ENCODE results near the gene CNTNAP3B. TPM values are rescaled to one million over a fixed set of nuclear protein-coding genes. Genes with fewer than 3 reads are reported as not detected.
"Not testable (repeated sequence)": the region's sequence is repeated elsewhere in the genome, so short reads cannot be mapped to it uniquely, and the experiment has no call there.

The CNTNAP3B gene
- total RNA-seq, 2 experiments from 2014 or later: not detected

DNA sequence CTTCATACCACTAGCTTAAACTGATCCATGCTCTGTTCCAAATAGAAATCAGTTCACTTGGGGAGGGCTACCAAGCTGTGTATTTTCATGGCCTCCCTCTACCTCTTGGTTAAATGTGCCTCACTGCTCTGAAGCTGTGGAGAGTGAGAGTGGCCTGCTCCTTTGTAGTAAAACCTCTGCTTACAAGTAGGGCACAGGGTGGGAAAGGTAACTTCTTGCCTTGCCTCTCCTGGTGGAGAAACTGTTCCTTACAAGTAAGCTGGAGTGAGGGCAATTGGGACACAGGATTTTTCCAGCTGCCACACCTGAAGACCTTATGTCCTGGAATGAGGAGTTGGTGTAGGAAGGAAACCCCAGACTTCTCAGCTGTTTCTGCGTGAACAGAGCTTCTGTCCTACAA is 211.9 kb downstream of the CNTNAP3B start:
- H3K9me3 Mint-ChIP-seq; H3K36me3 Mint-ChIP-seq; ATAC-seq (ENCODE audit: low read depth); POLR2A ChIA-PET; H3K4me3 Mint-ChIP-seq; H3K27ac Mint-ChIP-seq; H3K27me3 Mint-ChIP-seq; H3K4me1 Mint-ChIP-seq; DNase-seq: not testable (repeated sequence)

DNA sequence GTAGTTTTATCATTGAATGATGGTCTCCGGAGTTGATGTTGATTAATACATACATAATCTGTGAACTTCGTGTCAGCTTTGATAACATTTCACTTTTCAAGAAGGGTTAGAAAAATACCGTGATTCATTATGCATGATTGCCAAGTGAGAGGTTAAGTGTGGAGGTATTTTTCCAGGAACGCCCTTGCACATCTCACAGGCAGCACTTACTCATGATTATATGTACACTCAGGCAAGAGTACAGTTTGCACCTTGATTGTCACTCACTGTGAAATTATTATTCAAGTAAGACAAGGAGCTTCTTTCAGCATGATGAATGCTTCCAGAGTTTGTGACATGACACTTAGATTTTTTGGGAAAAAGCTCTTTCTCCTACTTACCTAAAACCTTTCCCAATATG is 223.7 kb downstream of the CNTNAP3B start:
- H3K4me3 Mint-ChIP-seq; H3K36me3 Mint-ChIP-seq; H3K27me3 Mint-ChIP-seq; H3K27ac Mint-ChIP-seq; H3K4me1 Mint-ChIP-seq; ATAC-seq (ENCODE audit: low read depth); POLR2A ChIA-PET; H3K9me3 Mint-ChIP-seq; DNase-seq: not testable (repeated sequence)

DNA sequence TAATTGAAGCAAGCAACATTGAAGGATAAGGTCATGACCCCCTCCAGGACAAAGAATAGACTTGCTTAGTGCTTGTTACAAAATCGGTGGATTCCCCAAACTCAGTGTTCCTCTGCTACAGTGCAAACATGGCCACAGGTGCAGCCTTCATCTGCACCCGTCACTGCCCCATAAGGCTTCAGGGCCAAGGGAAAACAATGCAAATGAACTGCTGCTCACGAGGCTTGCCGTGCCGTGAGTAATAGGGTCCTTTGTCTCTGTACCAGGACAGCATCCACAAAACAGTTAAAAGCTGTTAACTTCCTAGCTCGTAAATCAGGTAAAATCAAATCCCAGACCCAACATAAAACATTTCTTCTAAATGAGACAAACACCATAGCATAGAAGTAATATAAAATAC is 226.5 kb downstream of the CNTNAP3B start:
- DNase-seq; POLR2A ChIA-PET; H3K4me1 Mint-ChIP-seq; H3K4me3 Mint-ChIP-seq; H3K36me3 Mint-ChIP-seq; ATAC-seq (ENCODE audit: low read depth); H3K27me3 Mint-ChIP-seq; H3K27ac Mint-ChIP-seq; H3K9me3 Mint-ChIP-seq: not testable (repeated sequence)

DNA sequence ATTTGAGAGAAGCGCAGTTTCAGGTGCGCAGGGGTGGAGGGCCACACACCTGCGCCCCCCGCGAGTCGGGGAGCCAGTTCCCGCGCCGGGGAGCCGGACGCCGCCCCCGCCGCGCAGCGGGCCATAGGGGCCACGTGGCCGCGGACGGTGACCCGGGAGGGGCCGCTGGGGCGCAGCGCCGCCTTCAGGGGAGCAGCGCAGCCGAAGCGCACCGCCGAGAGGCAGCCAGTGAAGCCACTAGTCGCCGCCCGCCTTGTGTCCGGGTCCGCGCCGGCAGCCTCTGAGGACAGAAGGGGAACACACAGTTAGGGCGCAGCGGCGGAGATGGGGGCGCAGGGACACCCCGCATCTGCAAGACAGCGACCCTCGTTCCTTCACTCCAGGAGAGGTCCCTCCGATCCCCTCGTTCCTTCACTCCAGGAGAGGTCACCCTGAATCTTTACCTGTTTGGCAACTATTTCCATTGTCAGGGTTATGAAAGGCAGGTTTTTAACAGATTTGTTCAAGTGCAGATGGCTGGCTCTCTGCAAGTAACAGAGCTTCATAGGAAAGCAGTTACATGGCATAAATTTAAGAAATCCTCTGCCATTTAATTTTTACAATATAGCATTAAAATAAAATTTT is 230.4 kb downstream of the CNTNAP3B start:
- H3K4me1 Mint-ChIP-seq; H3K9me3 Mint-ChIP-seq; H3K27ac Mint-ChIP-seq; H3K36me3 Mint-ChIP-seq; H3K4me3 Mint-ChIP-seq; DNase-seq; ATAC-seq (ENCODE audit: low read depth); POLR2A ChIA-PET; H3K27me3 Mint-ChIP-seq: not testable (repeated sequence)

DNA sequence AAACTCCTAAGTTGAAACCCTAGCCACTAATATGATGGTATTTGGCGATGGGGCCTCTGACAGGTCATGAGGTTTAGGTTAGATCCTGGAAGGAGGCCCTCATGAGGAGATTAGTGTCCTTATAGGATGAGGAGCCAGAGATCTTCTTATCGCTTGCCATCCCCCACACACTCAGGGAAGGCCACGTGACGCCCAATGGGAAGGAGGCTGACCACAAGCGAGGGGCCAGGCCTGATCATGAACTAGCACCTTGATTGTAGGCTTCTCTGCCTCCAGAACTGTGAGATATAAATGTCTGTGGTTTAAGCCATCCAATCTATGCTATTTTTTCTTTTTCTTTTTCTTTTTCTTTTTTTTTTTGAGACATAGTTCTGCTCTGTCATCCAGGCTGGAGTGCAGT is 254.7 kb downstream of the CNTNAP3B start:
- H3K4me1 Mint-ChIP-seq; ATAC-seq (ENCODE audit: low read depth); DNase-seq; H3K4me3 Mint-ChIP-seq; H3K27ac Mint-ChIP-seq; H3K9me3 Mint-ChIP-seq; H3K36me3 Mint-ChIP-seq; POLR2A ChIA-PET; H3K27me3 Mint-ChIP-seq: not testable (repeated sequence)

DNA sequence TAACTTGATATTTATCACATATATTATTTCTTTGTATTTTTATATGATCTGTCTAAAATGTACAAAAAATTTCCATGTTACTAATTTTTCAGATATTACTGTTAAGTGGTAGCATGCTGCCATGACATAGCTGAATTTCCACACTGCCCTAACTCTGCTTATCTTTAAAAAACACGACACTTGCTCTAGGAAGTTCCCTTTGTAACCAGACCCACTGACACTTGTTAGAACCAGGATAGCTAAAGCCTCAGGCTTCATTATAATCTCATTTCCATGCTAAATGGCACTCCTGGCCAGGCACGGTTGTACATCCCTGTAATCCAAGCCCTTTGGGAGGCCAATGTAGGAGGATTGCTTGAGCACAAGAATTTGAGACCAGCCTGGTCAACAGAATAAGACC is 273.8 kb downstream of the CNTNAP3B start:
- H3K4me3 Mint-ChIP-seq; POLR2A ChIA-PET; H3K27me3 Mint-ChIP-seq; H3K9me3 Mint-ChIP-seq; DNase-seq; H3K36me3 Mint-ChIP-seq; H3K4me1 Mint-ChIP-seq; ATAC-seq (ENCODE audit: low read depth); H3K27ac Mint-ChIP-seq: not testable (repeated sequence)

DNA sequence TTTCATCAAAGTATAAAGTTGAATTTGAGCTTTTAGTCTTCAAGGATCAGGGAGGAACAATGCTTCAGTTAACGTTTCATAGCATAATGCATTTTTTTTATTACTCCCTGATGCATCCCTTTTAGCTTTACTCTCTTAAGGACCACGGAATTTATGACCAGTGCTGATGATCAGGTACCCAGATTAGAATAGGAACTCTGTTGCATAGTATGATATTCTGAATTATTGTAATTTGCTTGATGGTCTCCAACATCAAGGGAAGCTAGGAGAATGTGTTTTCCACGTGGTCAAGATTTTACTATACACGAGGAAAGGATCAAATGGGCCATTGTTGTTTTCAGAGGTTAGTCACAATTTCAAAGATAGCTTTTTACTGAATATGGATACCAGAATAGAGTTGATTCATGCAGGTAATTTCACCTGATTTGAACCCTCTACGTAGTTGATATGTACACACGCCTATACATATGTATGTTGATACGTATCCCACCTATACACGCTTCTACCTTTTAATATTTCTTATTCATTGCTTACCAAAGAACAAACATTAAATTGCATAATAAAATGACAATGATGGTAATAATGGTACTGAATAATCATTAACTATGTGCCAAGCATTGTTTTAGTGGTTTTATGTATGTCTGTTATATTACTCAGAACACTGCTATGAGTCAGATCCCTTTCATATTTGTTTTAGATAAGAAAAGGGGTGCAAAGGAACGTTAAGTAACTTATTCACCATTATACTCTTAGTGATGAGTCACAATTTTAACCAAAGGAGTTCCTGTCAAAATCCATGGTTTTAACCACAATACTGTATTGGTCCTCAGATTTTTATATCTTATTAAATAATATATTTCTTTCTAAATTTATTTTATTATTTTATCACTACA is 277.1 kb downstream of the CNTNAP3B start:
- H3K9me3 Mint-ChIP-seq; ATAC-seq (ENCODE audit: low read depth); H3K4me3 Mint-ChIP-seq; H3K27ac Mint-ChIP-seq; POLR2A ChIA-PET; H3K4me1 Mint-ChIP-seq; H3K36me3 Mint-ChIP-seq; H3K27me3 Mint-ChIP-seq; DNase-seq: not testable (repeated sequence)

DNA sequence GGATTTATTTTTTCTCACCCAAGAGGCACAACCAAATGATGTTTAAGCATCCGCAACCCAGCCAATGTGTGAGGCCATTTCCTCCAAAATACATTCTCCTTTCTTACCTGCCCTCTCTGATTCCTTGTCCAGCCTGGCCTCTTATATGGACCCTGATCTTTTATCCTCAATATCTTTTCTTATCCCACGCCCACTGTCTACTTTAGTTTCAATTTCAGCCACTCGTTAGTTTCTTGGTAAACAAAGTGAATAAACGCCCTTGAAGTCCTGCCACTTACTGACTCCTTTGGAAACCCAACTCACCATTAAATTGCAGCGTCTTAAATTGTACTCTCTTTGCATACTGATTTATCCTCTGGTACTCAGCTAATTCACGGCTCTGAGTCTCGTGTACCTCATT is 281.4 kb downstream of the CNTNAP3B start:
- H3K4me1 Mint-ChIP-seq; H3K9me3 Mint-ChIP-seq; H3K27ac Mint-ChIP-seq; H3K27me3 Mint-ChIP-seq; H3K36me3 Mint-ChIP-seq; DNase-seq; H3K4me3 Mint-ChIP-seq; POLR2A ChIA-PET; ATAC-seq (ENCODE audit: low read depth): not testable (repeated sequence)

Other genes with a start within 250 kb of the CNTNAP3B start
- gene SPATA31A6, start 54.2 kb upstream of the CNTNAP3B start, total RNA-seq: not detected